ENCODE data around the gene LPCAT1. TPM values are rescaled to one million over a fixed set of nuclear protein-coding genes. Genes with fewer than 3 reads are reported as not detected.
"Not testable (repeated sequence)": the region's sequence is repeated elsewhere in the genome, so short reads cannot be mapped to it uniquely, and the experiment has no call there.

LPCAT1 gene
- total RNA-seq, 3 donors from 2014 or later (not counting 1 experiment from before 2014, with no cell fraction given) = 196 to 302 (median 252) TPM

DNA sequence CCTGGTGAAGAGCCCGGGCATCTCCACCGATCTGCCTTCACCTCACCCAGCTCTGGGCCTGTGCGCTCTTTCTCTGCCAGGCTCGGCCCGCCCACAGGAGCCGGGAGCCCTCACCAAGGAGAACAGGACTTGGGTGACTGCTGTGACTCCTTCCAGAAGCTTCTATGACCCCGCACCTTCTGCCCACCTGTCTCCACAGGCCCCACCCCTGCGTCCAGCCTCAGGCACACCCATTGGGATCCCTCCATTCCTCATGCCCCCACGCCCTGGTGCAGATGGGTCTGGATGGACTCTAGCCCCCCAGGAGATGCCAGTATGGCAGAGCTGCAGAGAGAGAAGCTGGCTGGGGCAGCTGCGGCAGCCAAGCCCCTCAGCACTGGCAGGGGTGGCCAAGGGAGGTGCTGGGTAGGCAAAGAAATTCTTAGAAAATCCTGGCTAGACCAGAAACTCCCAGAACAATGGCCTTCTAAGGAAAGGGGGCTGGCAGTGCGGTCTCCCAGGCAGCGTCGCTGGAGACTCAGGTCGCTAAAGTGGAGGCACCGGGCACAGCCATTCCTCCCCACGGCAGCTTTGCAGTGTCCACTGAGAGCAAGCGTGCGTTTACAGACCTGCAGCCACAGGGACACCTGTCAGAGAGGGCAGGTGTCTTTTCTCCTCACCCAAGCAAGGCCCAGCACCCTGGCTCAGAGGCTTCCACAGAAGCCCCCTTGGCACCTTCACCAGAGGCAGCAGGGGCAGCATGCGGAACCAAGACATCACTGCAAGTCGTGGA is 17.3 kb downstream of the LPCAT1 start:
- 90% methylated on average over 20 of the region's 20 CpGs for WGBS (ENCODE audit: insufficient coverage)
- peak overlapping the region; percentile 71 to 77 for H3K27ac Mint-ChIP-seq

DNA sequence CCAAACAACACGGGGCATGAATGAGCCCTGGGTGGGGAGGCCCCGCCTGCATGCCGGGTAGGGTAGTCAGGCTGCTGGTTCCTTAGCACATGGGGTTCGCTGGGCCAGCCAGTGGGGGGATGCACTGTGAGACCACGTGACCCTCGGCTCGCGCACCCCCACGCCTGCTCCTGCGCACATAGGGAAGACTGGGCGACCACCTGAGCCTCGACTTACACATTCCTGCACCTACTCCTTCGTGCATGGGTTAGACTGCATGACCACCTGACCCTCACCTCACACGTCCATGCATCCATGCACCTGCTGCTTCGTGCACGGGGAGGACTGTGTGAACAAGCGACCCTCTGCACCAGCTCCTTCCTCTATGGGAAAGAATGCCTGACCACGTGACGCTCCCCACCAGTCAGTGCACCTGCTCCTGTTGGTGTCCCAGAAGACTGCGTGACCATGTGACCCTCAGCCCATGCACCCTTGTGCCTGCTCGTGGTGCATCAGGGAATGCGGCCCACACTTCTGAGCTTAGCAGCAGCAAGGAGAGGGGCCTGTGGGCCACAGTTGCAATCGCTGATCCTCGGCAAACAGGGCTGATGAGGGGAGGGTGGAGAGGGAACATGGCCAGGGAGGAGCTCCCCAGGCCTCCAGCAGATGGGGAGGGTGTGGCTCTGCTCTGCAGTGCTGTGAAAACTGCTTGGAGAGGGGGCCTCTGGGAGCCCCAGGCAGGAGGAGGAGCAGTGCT is 18.1 kb downstream of the LPCAT1 start:
- Histone ChIP-seq H3K27me3 (ENCODE audit: control insufficient read depth, insufficient read depth, low read length) (no peaks in the 10 kb centered on the region), H3K4me3 (ENCODE audit: low read length) (no peak overlapping the region), H3K4me1 (ENCODE audit: control insufficient read depth, insufficient read depth, low read length) (peaks cover 90% of the 10 kb centered on the region), H3K36me3 (ENCODE audit: control insufficient read depth, insufficient read depth, low read length) (peaks cover 29% of the 10 kb centered on the region), H3K9me3 (ENCODE audit: control insufficient read depth, insufficient read depth, low read length) (no peaks in the 10 kb centered on the region), H3K27ac (ENCODE audit: low read length) (peak overlapping the region; percentile 11)
- Mint-ChIP-seq H3K27me3 (ENCODE audit: low read depth in 2 of 2) (no peaks in the 10 kb centered on the region), H3K4me1 (peaks cover 82 to 88% of the 10 kb centered on the region in 2 donors), H3K4me3 (peak overlapping the region; percentile 82), H3K36me3 (peaks cover 12% of the 10 kb centered on the region), H3K27ac (peak overlapping the region; percentile 71 to 77), H3K9me3 (no peaks in the 10 kb centered on the region)
- intact Hi-C loops (cut with micrococcal nuclease) = no loop called here
- TF ChIP-seq, protein P1, sequence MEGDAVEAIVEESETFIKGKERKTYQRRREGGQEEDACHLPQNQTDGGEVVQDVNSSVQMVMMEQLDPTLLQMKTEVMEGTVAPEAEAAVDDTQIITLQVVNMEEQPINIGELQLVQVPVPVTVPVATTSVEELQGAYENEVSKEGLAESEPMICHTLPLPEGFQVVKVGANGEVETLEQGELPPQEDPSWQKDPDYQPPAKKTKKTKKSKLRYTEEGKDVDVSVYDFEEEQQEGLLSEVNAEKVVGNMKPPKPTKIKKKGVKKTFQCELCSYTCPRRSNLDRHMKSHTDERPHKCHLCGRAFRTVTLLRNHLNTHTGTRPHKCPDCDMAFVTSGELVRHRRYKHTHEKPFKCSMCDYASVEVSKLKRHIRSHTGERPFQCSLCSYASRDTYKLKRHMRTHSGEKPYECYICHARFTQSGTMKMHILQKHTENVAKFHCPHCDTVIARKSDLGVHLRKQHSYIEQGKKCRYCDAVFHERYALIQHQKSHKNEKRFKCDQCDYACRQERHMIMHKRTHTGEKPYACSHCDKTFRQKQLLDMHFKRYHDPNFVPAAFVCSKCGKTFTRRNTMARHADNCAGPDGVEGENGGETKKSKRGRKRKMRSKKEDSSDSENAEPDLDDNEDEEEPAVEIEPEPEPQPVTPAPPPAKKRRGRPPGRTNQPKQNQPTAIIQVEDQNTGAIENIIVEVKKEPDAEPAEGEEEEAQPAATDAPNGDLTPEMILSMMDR (IDR thresholded peaks at IDR 0.05) = no peak
- DNase-seq (no peak), ATAC-seq (no peak)
- 78% methylated on average over 24 of the region's 24 CpGs for WGBS (ENCODE audit: insufficient coverage)

More for the DNA sequence above, 17.3 kb downstream of the LPCAT1 start:
- peak overlapping the region; percentile 37 for H3K4me3 Mint-ChIP-seq
- peaks cover 27% of the 10 kb centered on the region for H3K36me3 ChIP-seq (ENCODE audit: control insufficient read depth, insufficient read depth, low read length)
- H3K9me3 ChIP-seq (ENCODE audit: control insufficient read depth, insufficient read depth, low read length) = no peaks in the 10 kb centered on the region
- H3K36me3 Mint-ChIP-seq = peaks cover 12% of the 10 kb centered on the region
- peaks cover 79 to 83% of the 10 kb centered on the region in 2 donors for H3K4me1 Mint-ChIP-seq
- TF ChIP-seq, protein P1 (IDR thresholded peaks at IDR 0.05) = no peak
- no peak overlapping the region for H3K4me3 ChIP-seq (ENCODE audit: low read length)
- no peaks in the 10 kb centered on the region for H3K27me3 ChIP-seq (ENCODE audit: control insufficient read depth, insufficient read depth, low read length)
- H3K27me3 Mint-ChIP-seq (ENCODE audit: low read depth in 2 of 2) = no peaks in the 10 kb centered on the region
- no peak for DNase-seq
- peak overlapping the region; percentile 11 for H3K27ac ChIP-seq (ENCODE audit: low read length)
- H3K9me3 Mint-ChIP-seq = no peaks in the 10 kb centered on the region
- intact Hi-C loops (cut with micrococcal nuclease) = no loop called here
- H3K4me1 ChIP-seq (ENCODE audit: control insufficient read depth, insufficient read depth, low read length) = peaks cover 89% of the 10 kb centered on the region
- no peak for ATAC-seq

DNA sequence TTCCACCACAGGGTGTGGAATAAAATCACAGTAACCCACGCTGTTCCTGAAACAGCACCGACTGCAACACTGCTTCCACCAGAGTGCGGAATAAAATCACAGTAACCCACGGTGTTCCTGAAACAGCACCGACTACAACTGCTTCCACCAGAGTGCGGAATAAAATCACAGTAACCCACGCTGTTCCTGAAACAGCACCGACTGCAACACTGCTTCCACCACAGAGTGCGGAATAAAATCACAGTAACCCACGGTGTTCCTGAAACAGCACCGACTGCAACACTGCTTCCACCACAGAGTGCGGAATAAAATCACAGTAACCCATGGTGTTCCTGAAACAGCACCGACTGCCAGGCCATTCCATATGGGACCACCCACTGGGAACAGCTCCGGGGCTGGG is 18.7 kb downstream of the LPCAT1 start:
- H3K4me3 ChIP-seq (ENCODE audit: low read length); ATAC-seq; H3K9me3 Mint-ChIP-seq; H3K27me3 ChIP-seq (ENCODE audit: control insufficient read depth, insufficient read depth, low read length); DNase-seq; H3K27me3 Mint-ChIP-seq (ENCODE audit: low read depth in 2 of 2); H3K9me3 ChIP-seq (ENCODE audit: control insufficient read depth, insufficient read depth, low read length); intact Hi-C loops (cut with micrococcal nuclease); H3K36me3 Mint-ChIP-seq: not testable (repeated sequence)
- Mint-ChIP-seq H3K4me3 (peak overlapping the region; percentile 75), H3K4me1 (peaks cover 82 to 88% of the 10 kb centered on the region in 2 donors), H3K27ac (peak overlapping the region; percentile 91 to 97)
- peaks cover 89% of the 10 kb centered on the region for H3K4me1 ChIP-seq (ENCODE audit: control insufficient read depth, insufficient read depth, low read length)
- peak overlapping the region; percentile 89 for H3K27ac ChIP-seq (ENCODE audit: low read length)
- 66% methylated on average over 14 of the region's 14 CpGs for WGBS (ENCODE audit: insufficient coverage)
- H3K36me3 ChIP-seq (ENCODE audit: control insufficient read depth, insufficient read depth, low read length) = peaks cover 29% of the 10 kb centered on the region

DNA sequence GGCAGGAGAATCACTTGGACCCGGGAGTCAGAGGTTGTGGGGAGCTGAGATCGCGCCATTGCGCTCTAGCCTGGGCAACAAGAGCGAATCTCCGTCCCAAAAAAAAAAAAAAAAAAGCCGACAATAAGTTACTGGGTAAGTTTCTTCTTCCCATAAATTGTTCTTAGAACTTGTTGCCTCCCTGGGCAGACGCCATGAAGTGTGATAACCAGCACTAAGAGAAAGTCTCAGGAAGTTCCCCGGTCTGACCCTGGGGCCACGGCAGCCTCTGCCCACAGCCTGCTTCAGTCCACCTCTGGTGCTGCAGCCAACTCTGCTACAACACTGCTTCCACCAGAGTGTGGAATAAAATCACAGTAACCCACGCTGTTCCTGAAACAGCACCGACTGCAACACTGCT is 19.1 kb downstream of the LPCAT1 start:
- peaks cover 90% of the 10 kb centered on the region for H3K4me1 ChIP-seq (ENCODE audit: control insufficient read depth, insufficient read depth, low read length)
- DNase-seq (no peak), ATAC-seq (no peak)
- intact Hi-C loops (cut with micrococcal nuclease) = no loop called here
- H3K36me3 ChIP-seq (ENCODE audit: control insufficient read depth, insufficient read depth, low read length) = peaks cover 31% of the 10 kb centered on the region
- Mint-ChIP-seq H3K27me3 (ENCODE audit: low read depth in 2 of 2) (no peaks in the 10 kb centered on the region), H3K36me3 (peaks cover 3% of the 10 kb centered on the region), H3K9me3 (no peaks in the 10 kb centered on the region), H3K4me3 (peak overlapping the region; percentile 75), H3K4me1 (peaks cover 82 to 88% of the 10 kb centered on the region in 2 donors), H3K27ac (peak overlapping the region; percentile 91 to 97)
- no peaks in the 10 kb centered on the region for H3K27me3 ChIP-seq (ENCODE audit: control insufficient read depth, insufficient read depth, low read length)
- H3K27ac ChIP-seq (ENCODE audit: low read length) = peak overlapping the region; percentile 89
- WGBS (ENCODE audit: insufficient coverage) = 54% methylated on average over 11 of the region's 12 CpGs
- TF ChIP-seq, protein P1 (IDR thresholded peaks at IDR 0.05) = no peak
- no peaks in the 10 kb centered on the region for H3K9me3 ChIP-seq (ENCODE audit: control insufficient read depth, insufficient read depth, low read length)
- no peak overlapping the region for H3K4me3 ChIP-seq (ENCODE audit: low read length)
